Tibial artery (tissue), 4 donors: ENCODE measurements around the gene SEMA3E.

ENCODE experiments used
- DNase-seq, 2 donors: peaks; one replicate each; pipeline ENCODE4 v3.0.0-alpha.2; 2019
- H3K27ac ChIP-seq, 2 donors: fragments of 200-600 bp; sonication (generic) in 1 of 2; 1 replicate in 1 of 2; 2 replicates in 1 of 2; pipeline ENCODE4 v1.5.1; 2018 to 2019; ENCODE audit warnings: mild to moderate bottlenecking in 1 of 2
- H3K27me3 ChIP-seq, 2 donors: fragments of 200-600 bp; sonication (generic) in 1 of 2; one replicate each; pipeline versions ENCODE4 v1.5.1 to v1.6.0; 2016 to 2019
- H3K36me3 ChIP-seq, 3 donors: fragments of 200-600 bp; sonication (generic) in 2 of 3; one replicate each; pipeline ENCODE4 v1.5.1; 2016 to 2019; ENCODE audit warnings: mild to moderate bottlenecking in 2 of 3
- H3K4me1 ChIP-seq, 4 donors: fragments of 200-600 bp; sonication (generic) in 2 of 4; 1 replicate in 3 of 4; 2 replicates in 1 of 4; pipeline ENCODE4 v1.5.1; 2016 to 2019
- H3K4me3 ChIP-seq, 2 donors: fragments of 200-600 bp; sonication (generic) in 1 of 2; 1 replicate in 1 of 2; 2 replicates in 1 of 2; pipeline ENCODE4 v1.5.1; 2018 to 2019; ENCODE audit warnings: mild to moderate bottlenecking in 2 of 2
- H3K9me3 ChIP-seq, 3 donors: fragments of 200-600 bp; sonication (generic) in 1 of 3; one replicate each; pipeline ENCODE4 v1.5.1; 2016 to 2019
- CTCF ChIP-seq, 2 experiments: fragments of 200-600 bp in 1 of 2; fragments of 450-650 bp in 1 of 2; IDR thresholded peaks; one replicate each; pipeline ENCODE4 v1.5.1; 2017 to 2019; ENCODE audit warnings: antibody characterized with exemption in 2 of 2, mild to moderate bottlenecking in 1 of 2, moderate library complexity in 1 of 2
- intact Hi-C: fragments of 100-400 bp; cut with DNase I; formaldehyde crosslinking; loops from one replicate; pipeline ENCODE4 v1.15.0; 2023; ENCODE audit warnings: low total_unique reads

SEMA3E gene

DNA sequence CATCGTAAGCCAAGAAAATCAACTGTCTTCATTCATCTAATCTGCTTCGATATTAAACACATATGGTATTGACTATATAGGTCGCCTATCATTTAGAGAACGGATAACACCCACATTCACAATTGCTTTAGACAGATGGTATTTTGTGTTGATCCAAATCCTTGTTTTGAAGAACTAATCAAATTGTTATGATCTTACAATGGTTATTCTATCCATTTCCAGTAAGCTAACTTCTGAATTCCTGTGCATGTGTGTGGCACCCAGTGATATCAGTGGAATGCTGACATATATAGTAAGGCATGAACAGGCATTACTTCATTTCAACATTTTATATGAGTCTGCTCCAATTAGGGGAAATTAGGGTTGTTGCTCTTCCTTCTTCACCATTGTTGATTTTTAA lies 98.8 kb downstream of the SEMA3E start:
- Histone ChIP-seq H3K4me1 (no peaks in the 10 kb centered on the region), H3K36me3 (no peaks in the 10 kb centered on the region), H3K9me3 (no peaks in the 10 kb centered on the region), H3K4me3 (no peak overlapping the region), H3K27ac (no peak overlapping the region), H3K27me3 (no peaks in the 10 kb centered on the region)
- intact Hi-C loops, result no loop called here
- TF ChIP-seq CTCF (IDR thresholded peaks at IDR 0.05), result no peak
- DNase-seq, result no peak

GRCh38 chr7:83548250-83548649 lies 100.7 kb downstream of the SEMA3E start:
- H3K4me3 ChIP-seq, result no peak overlapping the region
- no peaks in the 10 kb centered on the region for H3K36me3 ChIP-seq
- no peaks in the 10 kb centered on the region for H3K27me3 ChIP-seq
- TF ChIP-seq CTCF (IDR thresholded peaks at IDR 0.05), result no peak
- no peaks in the 10 kb centered on the region for H3K4me1 ChIP-seq
- H3K27ac ChIP-seq, result no peak overlapping the region
- intact Hi-C loops, result no loop called here
- H3K9me3 ChIP-seq, result no peaks in the 10 kb centered on the region
- DNase-seq, result no peak

GRCh38 chr7:83547526-83547925 lies 101.4 kb downstream of the SEMA3E start:
- Histone ChIP-seq H3K27ac (no peak overlapping the region), H3K4me3 (no peak overlapping the region), H3K4me1 (no peaks in the 10 kb centered on the region), H3K27me3 (no peaks in the 10 kb centered on the region), H3K9me3 (no peaks in the 10 kb centered on the region), H3K36me3 (no peaks in the 10 kb centered on the region)
- intact Hi-C loops, result no loop called here
- no peak for DNase-seq
- no peak for TF ChIP-seq CTCF (IDR thresholded peaks at IDR 0.05)

GRCh38 chr7:83546586-83546985 lies 102.4 kb downstream of the SEMA3E start:
- Histone ChIP-seq H3K9me3 (no peaks in the 10 kb centered on the region), H3K4me1 (no peaks in the 10 kb centered on the region), H3K27me3 (no peaks in the 10 kb centered on the region), H3K36me3 (no peaks in the 10 kb centered on the region), H3K4me3 (no peak overlapping the region), H3K27ac (no peak overlapping the region)
- intact Hi-C loops, result no loop called here
- no peak for TF ChIP-seq CTCF (IDR thresholded peaks at IDR 0.05)
- DNase-seq, result no peak

DNA sequence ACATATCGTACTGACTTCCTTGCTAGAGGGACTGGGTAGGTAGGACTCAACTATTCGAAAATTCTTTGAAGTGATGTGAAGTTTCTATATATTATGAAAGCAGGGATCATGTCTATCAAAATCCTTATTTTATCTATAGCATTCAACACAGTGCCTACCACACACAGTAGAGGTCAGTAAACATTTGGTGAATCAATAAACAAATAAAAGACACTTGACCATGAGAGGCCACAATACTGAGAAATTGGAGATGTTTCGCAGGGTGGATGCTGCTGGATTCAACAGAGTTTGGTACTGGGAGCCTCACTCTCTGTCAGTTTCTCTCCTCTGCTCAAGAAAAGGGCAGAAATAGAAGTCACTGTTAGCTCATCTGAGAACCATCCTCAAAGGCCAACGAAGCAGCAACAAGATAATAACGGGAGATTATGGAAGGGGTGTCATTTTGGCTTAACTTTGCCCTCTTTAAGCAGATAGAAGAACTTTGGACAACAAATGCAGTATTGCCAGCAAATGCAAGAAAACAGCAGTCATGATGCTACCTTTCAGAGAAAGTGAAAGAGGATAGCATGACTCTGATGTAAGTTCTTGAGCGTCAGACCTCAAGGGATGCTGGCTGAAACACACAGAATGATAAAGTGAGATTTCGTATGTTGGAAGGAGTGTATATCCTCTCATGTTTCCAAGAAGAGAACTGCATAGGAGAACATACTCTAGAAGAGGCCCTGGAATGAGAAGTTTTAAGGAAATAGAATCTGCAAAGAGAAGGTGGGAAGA lies 107.6 kb downstream of the SEMA3E start:
- Histone ChIP-seq H3K4me1 (no peaks in the 10 kb centered on the region), H3K36me3 (no peaks in the 10 kb centered on the region), H3K27me3 (no peaks in the 10 kb centered on the region), H3K4me3 (no peak overlapping the region), H3K9me3 (no peaks in the 10 kb centered on the region), H3K27ac (no peak overlapping the region)
- TF ChIP-seq CTCF (IDR thresholded peaks at IDR 0.05), result no peak
- no peak for DNase-seq
- intact Hi-C loops, result no loop called here

DNA sequence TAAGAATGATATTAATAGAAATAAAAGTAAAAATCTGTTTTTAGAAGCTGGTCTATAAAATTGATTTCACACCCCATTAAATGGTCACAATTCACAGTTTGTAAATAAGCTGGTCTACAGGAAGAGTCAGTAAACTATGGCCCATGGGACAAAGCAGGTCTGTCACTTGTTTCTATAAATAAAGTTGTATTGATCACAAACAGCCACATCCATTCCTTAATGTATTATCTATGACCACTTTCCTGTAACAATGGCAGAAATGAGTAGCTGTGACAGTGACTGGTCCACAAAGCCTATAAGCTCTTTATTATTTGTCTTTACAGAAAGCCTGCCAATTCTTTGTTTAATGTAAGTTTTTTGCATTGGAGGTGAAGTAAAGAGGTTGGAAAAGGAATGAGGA lies 114.5 kb downstream of the SEMA3E start:
- no peak for TF ChIP-seq CTCF (IDR thresholded peaks at IDR 0.05)
- Histone ChIP-seq H3K27me3 (no peaks in the 10 kb centered on the region), H3K4me1 (no peaks in the 10 kb centered on the region)

More for the DNA sequence above, 114.5 kb downstream of the SEMA3E start:
- no peak for DNase-seq
- Histone ChIP-seq H3K9me3 (no peaks in the 10 kb centered on the region), H3K4me3 (no peak overlapping the region), H3K27ac (no peak overlapping the region), H3K36me3 (no peaks in the 10 kb centered on the region)
- intact Hi-C loops, result no loop called here
